CD1c-positive myeloid dendritic cell (primary cell): ENCODE data around the gene MTA1.

Source experiments
- DNase-seq: peaks from one replicate; pipeline ENCODE4 v3.0.0-alpha.2; 2016; ENCODE audit errors: extremely low spot score

Gene MTA1

GRCh38 chr14:105497671-105498429 is 78.2 kb downstream of the MTA1 start:
- no peak for DNase-seq

- DNase-seq: no peak
Observed at GRCh38 chr14:105498430-105499255, 79.0 kb downstream of the MTA1 start.

DNA sequence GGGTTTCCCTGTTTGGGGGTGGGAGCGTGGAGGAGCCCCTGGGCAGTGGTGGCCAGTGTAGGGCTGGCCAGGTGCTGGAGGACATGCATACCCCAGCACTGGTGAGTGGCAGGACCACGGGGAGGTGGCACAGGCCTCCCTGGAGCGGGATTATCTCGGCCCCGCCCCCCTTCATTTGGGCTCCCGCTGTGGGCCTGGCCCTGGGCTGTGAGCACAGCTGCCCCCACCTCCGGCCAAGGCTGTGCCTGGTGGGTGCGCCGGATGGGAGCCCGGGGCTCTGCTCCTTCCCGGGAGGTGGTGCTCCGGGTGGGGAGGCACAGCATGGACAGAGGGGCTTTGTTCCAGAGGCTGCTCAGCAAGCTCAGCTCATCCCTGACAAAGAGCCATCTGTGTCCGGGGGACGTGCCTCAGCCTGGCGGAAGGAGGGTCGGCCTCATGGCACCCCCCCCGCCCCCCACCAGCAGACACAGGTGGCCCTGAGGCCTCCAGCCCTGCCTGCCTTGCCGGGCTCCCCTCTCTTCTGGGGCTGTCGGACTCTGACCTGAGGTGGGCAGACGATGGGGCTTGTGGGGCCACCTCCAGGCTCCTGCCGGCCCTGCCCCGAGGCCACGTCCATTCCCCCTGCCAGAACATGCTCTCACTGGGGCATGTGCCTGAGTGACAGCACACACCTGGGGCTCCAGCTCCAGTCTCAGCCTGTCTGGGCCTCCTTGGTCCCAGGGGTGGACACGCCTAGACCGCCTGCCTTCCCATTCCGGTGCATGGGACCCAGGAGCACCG is 79.8 kb downstream of the MTA1 start:
- DNase-seq: no peak

GRCh38 chr14:105500036-105500725 is 80.6 kb downstream of the MTA1 start:
- no peak for DNase-seq

DNA sequence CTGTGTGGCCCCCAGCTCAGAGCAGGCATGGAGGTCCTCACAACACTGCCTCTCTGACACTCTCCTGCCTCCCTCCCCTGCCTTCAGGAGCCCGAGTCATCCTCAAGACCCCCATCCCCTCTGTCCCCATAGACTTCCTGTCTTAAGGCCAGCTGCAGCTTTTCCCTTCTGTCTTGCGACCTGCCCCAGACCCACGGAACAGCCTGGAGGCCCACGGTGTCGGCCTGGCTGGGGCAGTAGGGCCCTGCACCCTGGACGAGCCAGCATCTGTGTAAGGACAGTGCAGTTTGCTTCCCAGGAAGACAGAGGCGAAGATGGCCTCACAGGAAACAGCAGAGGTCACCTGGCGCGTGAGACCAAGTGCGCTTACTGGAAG is 81.1 kb downstream of the MTA1 start:
- no peak for DNase-seq

GRCh38 chr14:105501504-105502291 is 82.1 kb downstream of the MTA1 start:
- no peak for DNase-seq

- no peak for DNase-seq
Observed at GRCh38 chr14:105502446-105503295, 83.0 kb downstream of the MTA1 start.

GRCh38 chr14:105503296-105503640 is 83.6 kb downstream of the MTA1 start:
- DNase-seq: no peak

- no peak for DNase-seq
Observed at GRCh38 chr14:105503935-105504692, 84.5 kb downstream of the MTA1 start.

DNA sequence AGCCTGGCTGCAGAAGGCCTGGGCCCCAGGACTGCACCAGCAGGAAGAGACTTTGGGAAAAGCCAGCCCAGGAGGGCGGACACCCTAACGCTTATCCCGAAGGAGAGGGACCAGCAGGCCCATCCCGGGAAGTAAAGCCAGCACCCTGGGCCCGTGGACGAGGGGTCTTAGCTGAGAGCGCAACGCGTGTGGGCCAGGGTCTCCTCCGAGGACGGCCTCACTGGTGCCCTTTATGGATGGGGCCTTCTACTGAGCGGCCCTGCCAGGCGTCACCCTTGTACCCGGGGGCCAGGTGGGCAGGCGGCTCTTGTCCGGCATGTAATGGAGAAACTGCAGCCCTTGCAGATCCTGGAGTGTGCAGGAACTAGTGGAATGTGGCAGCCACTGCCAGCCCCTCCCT is 85.5 kb downstream of the MTA1 start:
- no peak for DNase-seq

- no peak for DNase-seq
Observed at GRCh38 chr14:105507247-105507646, 87.6 kb downstream of the MTA1 start.

DNA sequence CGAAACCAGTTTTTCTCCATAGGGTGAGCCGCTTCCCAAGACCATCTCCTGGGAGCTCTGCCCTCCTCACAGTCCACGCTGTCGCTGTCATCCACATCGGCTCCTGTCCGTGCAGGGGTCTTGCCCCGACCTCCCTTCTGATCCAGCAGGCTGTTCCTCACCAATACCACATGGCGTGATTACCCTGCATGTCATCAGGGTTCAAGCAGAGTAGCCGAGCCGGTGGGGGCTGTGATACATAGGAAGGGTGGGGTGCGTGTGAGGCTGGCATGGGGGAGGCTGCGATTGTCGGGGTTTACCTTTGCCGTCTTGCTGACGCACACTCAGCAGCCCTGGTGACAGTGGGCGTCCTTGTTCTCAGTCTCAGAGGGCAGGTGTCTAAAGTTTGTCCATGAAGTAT is 88.4 kb downstream of the MTA1 start:
- no peak for DNase-seq

DNA sequence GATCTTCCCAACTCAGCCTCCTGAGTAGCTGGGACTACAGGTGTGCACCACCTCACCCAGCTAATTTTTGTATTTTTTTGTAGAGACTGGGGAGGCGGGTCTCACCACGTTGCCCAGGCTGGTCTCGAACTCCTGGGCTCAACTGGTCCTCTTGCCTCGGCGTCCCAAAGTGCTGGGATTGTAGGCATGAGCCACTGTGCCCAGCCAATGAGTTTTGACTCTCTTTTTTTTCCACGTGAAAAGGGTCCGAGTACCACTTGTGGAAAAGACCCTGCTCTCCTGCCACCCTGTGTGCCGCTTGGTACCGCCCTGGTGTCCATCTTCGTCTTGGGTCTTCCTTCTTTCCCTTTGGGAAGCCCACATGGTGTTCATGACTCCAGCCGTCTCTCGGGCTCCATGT is 89.0 kb downstream of the MTA1 start:
- DNase-seq: no peak

GRCh38 chr14:105517096-105517495 is 97.5 kb downstream of the MTA1 start:
- no peak for DNase-seq

DNA sequence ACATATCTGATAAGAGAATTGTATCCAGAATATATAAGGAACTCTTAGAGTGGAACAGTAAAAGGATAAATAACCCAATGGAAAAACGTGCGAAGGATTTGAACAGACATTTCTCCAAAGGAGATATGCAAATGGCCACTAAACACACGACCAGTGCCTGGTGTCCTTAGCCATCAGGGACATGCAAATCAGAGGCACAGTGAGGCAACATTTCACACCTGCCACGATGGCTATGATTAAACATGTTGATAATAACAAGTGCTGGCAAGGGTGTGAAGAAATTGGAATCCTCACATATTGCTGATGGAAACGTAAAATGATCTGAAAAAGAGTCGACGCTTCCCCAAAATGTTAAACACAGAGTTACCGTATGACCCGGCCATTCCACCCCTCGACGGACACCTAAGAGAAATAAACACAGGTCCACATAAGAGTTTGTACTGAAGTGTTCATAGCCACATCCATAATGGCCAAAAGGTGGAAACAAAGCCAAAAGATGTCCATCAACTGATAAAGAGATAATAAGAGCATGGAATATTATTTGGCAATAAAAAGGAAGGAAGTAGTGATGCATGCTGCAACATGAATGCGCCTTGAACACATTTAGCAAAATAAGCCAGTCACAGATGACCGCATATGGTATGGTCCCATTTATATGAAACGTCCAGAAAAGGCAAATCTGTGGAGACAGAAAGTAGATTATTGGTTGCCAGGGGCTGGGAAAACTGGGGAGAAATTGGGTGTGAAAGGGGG is 100.5 kb downstream of the MTA1 start:
- no peak for DNase-seq
